Stimulated activated CD4-positive, alpha-beta T cell treated with anti-CD3 and anti-CD28 coated beads, TNF-alpha, amount 100 ng/mL, for 48 hours (primary cell): ENCODE measurements around the gene CACNB2.

Experiments
- DNase-seq, 3 donors: peaks; one replicate each; pipeline ENCODE4 v3.0.0-alpha.2; 2020; ENCODE audit warnings: low read depth in 3 of 3

CACNB2 gene

DNA sequence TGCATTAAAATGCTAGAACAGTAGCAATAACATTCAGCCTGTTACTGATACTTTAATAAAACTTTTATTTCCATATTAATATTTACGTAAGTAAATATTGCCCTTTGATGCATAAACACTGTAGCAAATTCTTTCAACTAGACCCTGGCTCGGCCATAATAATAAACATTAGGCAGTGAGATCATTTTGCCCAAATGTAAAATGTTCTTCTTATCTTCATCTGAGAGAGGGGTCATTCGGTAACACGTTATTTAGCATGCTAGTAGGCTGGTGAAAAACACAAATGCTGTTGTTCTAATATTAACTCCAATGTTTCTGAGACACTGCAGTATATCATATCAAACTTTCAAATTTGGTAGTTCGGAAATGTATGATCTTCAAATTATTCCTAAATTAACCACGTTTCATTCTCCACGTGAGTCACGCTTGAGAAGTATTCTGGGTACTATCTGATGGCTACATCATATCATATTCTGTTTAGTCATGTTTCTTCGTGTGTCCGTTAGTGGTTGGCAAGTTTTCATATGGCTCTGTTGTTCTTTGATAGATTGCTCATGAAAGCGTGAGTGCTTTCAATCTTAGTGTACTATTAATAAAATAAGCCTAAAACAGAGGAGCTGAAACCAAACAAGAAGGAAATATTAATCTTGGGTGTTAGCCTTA is 365.4 kb downstream of the CACNB2 start:
- no peak for DNase-seq

DNA sequence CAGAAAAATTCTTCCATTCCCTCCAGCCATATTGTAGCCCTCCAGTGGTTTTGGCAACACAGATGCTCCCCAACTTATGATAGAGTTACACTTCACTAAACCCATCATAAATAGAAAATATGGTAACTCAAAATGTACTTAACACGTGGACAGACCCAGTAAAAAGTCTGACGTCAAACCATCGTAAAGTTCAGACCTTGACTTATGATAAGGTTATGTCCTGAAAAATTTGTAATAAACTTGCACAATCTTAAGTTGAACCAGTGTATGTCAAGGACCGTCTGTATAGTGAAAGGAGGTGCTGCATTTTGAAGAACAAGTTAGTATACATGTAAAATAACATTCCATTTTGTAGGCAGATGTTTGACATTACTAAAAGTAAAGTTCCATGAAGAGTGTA is 368.4 kb downstream of the CACNB2 start:
- DNase-seq: no peak

DNA sequence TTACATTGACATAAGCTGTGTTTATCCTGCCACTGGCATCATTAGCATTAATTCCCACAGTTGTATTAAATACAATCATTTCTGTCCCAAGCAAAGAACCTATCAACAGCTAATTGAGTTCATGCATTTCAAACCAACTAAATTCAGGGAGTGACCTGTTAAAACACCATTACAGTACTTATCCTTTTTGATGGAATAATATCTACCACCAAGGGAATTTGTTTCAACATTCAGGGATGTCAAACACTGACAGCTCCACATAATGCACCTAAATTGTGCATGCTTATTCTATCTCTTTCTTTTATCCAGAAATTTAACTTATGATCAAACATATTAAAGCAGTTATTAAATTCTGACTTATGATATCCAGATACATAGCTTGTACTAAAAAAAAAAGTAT is 374.3 kb downstream of the CACNB2 start:
- no peak for DNase-seq

DNA sequence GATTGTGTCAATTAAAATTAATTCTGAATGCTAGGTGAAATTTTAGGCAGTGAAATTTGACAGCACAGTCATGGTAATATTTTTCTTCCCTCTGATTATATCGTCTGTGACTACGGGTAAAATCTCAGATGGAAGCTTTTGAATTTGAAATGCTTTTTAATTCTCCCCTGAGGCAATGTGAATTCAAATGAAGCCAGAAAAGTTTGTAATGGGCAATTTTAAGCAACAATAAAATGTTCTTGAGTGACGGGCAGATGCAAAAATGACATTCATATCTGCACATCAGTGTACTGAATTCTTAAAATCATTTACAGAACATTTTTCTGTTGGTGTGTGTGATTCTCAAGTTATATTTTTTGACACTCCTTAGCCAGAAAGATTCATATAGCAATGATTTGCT is 376.6 kb downstream of the CACNB2 start:
- no peak for DNase-seq

DNA sequence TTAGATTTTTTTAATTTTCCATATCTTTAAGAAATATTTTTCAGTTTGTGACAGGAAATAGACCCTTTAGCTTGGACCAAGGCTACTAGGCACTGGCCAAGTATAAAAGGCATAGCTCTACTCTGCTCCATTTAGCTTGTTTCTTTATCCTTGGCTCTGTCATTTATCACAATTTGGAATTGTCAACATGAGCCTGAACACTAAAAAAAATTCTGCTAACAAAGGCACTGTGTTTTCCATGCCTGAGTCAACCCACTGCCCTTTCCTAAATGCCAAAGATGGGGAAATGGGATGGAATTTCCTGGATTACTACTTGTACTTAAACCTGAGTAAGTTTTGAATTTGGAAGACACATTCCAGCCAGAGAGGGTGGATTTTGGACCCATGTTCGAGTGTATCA is 382.8 kb downstream of the CACNB2 start:
- no peak for DNase-seq

DNA sequence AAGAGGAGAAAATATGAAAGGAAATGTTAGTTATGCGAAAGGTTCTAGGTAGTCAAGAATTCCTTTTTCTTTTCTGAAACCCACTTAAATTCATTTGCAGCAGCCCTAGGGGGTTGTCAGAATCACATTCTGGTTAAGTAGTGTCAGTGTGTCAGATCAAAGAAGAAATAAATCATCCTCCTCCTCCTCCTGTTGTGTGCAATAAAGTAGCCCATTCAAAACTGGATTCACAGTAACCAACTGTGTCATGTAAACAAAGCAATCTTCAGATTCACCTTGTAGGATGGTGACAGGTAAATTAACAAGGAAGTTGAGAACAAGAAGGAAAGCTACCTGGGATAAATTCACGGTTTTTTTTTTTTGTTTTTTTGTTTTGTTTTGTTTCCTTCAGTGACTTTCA is 383.6 kb downstream of the CACNB2 start:
- DNase-seq: no peak

DNA sequence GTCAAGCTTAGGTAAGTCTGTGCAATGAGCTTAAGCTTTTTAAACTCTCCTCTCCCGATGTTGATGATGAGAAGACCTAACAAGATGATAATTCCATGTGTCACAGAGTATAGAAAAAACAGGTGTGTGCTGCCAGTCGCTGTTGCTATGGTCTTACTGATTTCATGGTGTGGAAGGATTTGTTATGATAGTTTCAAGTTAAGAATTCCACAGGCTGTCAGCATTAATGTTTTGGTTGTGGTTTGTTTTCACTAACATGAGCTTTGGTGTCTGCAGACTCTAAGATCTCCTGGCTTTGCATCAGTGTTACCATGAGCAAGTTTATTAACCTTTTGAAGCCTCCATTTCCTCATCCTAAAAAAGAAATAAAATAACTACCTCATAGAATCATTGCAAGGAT is 387.5 kb downstream of the CACNB2 start:
- no peak for DNase-seq

DNA sequence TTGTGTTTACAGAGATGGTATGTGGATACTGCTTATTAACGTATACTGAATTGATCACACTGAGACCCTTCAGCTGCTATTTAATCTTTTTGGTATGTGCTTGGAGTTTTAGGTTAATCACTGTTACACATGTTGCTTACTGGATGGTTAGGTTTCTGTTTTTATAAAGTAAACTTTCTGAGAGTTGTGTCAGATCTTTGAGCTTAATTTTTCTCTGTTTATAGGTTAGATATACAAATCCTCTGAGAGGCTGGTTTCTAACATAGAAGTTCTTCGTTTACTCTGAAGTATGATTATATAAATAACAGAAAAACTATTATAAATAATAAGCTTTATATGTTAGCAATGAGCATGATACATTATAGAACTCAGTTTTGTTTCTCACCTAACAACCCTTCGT is 388.1 kb downstream of the CACNB2 start:
- DNase-seq: no peak

DNA sequence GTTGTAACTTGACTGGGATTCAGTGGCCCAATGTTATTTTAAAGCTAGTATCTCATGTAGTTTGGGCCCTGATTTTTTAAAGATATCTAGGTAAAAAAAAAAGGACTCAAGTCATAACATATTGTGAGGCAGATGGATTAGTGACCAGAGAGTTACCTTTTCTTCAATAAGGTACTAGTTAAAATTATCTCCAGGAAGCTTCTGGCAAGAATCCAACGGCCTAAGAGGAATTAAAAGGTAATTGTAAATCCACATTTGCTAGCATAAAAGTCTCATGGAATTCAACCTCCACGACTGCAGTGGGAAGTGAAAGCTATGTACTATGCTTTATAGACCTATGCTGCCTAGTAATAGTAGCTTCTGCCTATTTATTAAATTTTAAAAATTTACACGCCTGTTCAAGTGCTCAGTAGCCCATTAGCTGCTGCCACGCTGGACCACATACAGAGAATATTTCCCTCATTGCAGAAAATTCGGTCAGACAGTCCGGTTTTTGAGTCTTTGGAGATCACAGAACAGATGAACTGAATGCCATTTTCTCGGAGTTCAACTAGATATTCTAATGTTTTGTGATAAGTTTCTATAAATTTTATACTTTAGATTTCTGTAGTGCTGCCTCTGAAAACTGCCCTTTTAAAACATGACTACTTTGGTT is 392.8 kb downstream of the CACNB2 start:
- DNase-seq: no peak

DNA sequence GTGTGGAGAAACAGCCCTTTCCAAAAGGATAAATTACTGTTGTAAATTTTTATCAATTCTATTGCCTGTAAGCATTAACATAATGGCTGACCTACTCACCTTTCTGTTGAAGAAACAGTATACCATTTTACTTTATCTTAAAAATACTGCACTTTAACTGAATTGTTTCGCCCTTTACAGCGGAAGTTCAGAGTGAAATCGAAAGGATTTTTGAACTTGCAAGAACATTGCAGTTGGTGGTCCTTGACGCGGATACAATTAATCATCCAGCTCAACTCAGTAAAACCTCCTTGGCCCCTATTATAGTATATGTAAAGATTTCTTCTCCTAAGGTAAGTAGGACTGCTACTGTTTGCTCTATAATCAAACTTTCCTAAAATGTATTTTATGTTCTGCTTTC is 393.7 kb downstream of the CACNB2 start:
- DNase-seq: no peak

DNA sequence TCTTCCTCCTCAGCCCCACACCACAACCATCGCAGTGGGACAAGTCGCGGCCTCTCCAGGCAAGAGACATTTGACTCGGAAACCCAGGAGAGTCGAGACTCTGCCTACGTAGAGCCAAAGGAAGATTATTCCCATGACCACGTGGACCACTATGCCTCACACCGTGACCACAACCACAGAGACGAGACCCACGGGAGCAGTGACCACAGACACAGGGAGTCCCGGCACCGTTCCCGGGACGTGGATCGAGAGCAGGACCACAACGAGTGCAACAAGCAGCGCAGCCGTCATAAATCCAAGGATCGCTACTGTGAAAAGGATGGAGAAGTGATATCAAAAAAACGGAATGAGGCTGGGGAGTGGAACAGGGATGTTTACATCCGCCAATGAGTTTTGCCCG is 399.1 kb downstream of the CACNB2 start:
- DNase-seq: no peak

DNA sequence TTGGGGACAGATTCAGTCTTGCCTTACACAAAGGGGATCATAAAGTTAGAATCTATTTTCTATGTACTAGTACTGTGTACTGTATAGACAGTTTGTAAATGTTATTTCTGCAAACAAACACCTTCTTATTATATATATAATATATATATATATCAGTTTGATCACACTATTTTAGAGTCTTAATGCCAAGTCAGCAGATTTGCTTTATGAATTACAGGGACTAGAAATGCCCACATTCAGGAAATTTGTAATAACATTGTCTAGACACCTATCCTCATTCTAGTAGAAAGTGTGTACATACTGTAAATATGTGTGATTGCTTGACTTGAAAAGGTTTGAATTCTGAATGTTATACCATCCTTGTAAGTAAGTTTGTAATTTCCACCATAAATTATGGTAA is 400.0 kb downstream of the CACNB2 start:
- DNase-seq: no peak

DNA sequence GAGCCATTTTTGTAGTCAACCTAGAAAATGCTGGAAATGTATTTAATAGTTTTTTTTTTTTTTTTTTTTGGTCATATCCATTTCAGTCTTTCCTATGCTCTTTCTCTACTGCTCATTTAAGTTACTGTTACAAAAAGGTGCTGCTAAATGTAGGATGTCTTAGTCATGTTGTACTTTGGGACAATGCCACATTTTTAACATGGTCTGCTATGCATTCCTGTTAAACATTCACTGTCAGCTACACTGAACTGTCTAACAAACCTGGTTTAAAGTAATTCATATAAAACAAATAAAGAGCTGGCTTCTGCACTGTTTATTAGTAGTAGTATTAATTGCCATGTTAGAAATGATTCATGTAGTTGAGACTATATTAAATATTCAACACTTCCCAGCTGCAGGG is 402.6 kb downstream of the CACNB2 start:
- DNase-seq: no peak

DNA sequence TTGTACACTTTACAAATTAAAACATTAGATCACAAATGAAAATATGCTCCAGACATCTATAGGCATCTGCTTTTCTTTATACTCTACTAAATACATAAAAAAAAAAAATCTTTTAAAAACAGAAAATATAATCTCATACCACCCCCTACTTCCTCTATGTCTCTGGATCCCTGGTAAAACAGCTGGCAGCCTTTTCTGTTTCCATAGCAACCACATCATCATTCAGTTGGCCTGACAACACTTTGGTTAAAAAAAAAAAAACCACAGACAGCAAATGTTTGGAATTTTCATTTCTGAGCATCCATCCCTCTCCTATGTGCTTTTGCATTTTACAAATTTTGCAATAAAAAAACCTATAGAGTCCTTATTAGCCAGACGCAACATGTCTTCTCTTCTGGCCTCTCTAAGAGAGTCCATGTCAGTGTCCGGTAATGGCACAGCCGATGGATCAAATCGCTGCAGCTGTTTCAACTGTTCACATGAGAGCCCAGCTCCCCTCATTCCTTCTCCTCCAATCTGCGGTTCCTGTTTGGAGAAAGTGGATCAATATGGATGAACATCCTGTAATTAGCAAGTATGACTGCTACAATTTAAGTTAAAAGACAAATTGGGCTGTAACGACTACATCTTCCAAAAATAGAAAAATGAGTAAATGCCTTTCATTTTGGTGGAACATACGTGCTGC is 405.5 kb downstream of the CACNB2 start:
- DNase-seq: no peak

DNA sequence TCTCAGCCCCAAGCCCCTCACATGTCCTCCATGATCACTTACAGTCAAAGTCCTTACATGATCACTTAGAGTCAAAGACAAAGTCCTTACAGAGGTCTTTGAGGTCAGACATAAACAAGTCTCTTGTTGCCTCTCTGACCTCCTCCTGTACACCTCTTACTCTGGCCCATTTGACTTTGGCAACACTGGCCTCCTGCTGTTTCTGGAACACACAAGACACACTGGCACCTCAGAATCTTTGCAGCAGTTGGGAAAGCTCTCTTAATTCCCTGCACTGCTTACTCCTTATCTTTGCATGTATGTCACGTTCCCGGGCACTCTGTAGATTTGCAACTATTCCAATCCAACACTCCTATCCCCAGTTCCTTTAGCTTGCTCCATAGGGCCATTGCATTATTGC is 408.9 kb downstream of the CACNB2 start:
- DNase-seq: no peak

DNA sequence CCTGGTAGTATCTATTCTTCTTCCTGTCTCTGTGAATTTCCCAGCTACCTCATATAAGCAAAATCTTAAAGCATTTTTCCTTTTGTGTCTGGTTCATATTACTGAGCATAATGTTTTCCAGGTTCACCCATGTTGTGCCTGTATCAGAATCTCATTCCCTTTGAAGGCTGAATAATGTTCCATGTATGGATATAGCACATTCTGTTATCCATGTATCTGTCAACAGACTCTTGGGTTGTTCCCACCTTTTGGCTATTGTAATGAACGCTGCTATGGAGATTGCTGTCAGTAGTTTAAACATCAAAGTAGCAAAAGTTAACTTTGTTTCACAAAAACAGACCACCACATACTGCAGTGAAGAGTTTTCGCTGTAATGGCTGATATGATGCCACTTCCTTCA is 411.2 kb downstream of the CACNB2 start:
- no peak for DNase-seq

DNA sequence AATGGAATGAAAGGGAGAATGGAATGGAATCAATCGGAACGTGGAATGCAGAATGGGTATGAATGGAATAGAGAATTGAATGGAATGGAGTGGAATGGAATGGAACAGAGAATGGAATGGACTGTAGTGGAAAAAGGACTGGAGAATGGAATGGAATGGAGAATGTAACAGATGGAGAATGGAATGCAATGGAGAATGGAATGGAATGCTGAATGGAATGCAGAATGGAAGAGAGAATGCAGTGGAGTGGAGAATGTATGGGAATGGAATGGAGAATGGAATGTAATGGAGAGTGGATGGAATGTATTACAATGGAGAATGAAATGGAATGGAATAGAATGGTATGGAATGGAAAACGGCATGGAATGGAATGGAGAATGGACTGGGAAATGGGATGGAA is 414.3 kb downstream of the CACNB2 start:
- DNase-seq: no peak

DNA sequence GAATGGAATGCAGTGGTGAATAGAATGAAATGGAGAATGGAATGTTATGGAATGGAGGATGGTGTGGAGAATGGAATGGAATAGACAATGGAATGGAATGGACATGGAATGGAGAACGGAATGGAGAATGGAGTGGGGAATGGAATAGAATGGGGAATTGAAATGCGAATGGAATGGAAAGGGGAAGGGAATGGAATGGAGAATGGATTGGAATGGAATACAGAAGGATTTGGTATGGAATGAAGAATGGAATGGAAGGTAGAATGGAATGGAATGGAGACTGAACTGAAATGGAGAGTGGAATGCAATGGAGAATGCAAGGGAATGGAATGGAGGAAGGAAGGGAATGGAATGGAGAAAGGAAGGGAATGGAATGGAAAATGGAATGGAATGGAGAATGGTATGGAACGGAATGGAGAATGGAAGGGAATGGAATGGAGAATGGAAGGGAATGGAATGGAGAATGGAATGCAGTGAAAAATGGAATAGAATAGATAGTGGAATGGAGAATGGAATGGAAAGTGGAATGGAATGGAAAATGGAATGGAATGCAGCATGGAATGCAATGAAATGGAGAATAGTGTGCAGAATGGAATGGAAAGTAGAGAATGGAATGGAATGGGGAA is 416.4 kb downstream of the CACNB2 start:
- DNase-seq: no peak

DNA sequence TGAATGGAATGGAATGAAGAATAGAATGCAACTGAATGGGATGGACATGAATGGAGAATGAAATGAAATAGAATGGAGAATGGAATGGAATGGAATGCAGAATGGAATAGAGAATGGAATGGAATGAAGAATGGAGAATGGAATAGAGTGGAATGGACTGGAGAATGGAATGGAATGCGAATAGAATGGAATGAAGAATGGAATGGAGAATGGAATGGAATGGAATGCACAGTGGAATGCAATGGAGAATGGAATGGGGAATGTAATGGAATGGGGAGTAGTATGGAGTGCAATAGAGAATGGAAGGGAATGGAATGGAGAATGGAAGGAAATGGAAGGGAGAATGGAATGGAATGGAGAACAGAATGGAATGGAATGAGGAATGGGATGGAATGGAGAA is 417.7 kb downstream of the CACNB2 start:
- no peak for DNase-seq

DNA sequence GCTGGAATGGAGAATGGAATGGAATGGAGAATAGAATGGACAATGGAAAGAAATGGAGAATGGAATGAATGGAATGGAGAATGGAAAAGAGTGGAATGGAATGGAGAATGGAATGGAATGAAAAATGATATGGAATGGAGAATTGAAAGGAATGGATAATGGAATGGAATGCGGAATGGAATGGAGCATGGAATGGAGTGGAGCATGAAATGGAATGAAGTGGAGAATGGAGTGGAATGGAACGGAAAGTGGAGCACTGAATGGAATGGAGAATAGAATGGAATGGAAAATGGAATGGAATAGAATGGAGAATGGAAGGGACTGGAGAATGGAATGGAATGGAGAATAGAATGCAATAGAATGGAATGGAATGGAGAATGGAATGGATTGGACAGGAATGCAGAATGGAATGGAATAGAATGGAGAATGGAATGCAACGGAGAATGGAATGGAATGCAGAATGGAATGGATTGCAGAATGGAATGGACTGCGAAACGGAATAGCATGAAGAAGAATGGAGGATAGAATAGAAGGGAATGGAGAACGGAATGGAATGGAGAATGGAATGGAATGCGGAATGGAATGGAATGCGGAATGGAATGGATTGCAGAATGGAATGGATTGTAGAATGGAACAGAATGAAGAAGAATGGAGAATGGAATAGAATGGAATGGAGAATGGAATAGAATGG is 421.8 kb downstream of the CACNB2 start:
- DNase-seq: no peak

DNA sequence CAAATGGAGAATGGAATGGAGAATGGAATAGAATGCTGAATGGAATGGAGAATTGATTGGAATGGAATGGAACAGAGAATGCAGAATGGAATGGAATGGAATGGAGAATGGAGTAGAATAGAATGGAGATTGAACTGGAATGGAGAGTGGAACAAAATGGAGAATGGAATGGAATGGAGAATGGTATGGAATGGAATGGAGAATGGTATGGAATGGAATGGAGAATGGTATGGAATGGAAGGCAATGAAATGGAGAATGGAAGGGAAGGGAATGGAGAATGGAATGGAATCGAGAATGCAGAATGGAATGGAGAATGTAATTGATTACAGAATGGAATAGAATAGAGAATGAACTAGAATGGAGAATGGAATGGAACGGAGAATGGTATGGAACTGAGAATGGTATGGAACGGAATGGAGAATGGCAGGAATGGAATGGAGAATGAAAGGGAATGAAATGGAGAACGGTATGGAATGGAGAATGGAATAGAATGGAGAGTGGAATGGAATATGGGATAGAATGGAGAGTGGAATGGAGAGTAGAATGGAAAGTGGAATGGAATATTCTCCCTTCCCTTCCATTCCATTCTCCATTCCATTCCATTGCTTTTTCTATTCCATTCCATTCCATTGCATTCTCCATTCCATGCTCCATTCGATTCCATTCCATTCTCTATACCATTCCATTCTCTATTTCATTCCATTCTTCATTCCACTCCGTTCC is 422.9 kb downstream of the CACNB2 start:
- no peak for DNase-seq

DNA sequence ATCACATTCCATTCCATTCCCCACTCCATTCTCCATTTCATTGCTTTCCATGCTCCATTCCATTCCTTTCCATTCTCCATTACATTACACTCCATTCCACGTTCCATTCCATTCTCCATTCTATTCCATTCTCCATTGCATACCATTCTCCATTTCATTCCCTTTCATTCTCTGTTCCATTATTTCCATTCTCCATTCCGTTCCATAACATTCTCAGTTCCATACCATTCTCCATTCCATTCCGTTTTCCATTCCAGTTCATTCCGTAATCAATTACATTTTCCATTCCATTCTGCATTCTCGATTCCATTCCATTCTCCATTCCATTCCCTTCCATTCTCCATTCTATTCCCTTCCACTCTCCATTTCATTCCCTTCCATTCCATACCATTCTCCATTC is 424.8 kb downstream of the CACNB2 start:
- no peak for DNase-seq
